Stimulated activated CD4-positive, alpha-beta T cell treated with anti-CD3 and anti-CD28 coated beads, Interleukin-1b, Interleukin-23, amount 100 ng/mL, for 24 hours (primary cell): ENCODE results near the gene PPP4R1.
"Not testable (repeated sequence)": the region's sequence is repeated elsewhere in the genome, so short reads cannot be mapped to it uniquely, and the experiment has no call there.

ENCODE experiments used
- DNase-seq, 4 experiments: peaks; one replicate each; pipeline ENCODE4 v3.0.0-alpha.2; 2020; ENCODE audit warnings: low read depth in 4 of 4, low spot score in 1 of 4

The PPP4R1 gene

DNA sequence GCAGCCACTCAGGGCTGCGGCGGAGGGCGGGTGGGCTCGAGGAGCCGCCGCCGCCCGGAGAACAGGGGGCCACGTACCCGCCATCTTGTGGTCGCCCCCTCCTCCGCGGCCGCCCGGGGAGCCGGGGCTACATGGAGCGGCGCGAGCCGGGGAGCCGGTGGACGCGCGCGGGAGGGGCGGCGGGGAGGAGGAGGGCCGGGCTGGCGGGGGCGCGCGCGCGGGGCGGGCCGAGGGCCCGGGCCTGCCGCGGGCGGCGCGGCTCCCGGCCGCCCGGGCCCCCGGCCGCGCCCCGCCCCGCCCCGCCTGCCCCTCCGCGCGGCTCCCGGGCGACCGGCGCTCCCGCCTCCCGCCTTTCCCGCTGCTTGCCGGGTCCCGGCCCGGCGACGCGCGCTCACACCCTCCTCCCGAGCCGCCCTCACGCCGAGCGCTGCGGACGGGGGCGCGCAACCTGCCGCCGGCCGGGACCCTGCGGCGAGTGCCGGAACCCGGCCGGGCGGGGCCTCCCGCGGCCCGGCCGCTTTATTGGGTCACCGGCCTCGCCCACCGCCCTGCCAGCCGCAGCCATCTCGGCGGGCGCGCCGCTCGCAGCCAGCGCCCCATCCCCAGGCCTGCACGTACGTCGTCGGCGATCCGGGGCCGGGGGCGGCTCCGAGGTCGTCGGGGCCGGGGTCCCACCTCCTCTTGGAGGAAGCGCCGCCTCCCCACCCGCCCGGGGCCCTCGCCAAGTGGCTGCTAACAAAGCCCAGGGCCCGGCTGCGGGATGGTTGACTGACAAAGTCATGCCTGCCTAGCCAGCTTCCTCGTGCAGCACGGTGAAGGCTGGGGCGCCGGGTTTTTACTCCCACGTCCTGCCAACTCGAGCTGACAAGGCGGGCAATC lies at the start of gene PPP4R1:
Gene PPP4R1 (minus strand): TSS at position 159 of the 879 bp plus-strand sequence. CDS start 75 bp downstream, at position 84.
- peak; percentile 29 to 57 (median 47) for DNase-seq

DNA sequence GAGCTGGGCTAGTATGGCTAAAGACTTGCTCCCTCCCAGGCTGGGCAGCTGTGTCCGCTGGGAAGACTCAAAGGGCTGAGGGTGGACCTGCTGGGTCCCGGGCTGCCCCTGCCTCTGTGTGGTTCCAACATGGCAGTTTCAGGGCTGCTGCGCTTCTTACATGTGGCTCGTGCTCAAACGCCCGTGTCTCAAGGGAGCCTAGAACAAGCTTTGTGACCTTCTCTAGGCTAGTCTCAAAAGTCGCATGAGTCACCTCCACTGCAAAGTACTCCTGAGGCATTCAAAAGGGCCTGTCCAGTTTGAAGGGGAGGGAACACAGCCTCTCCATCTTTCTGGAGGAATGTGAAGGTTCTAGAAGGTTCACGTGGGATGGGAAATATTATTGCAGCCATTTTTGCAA lies 49.0 kb upstream of the PPP4R1 start:
- DNase-seq = no peak

DNA sequence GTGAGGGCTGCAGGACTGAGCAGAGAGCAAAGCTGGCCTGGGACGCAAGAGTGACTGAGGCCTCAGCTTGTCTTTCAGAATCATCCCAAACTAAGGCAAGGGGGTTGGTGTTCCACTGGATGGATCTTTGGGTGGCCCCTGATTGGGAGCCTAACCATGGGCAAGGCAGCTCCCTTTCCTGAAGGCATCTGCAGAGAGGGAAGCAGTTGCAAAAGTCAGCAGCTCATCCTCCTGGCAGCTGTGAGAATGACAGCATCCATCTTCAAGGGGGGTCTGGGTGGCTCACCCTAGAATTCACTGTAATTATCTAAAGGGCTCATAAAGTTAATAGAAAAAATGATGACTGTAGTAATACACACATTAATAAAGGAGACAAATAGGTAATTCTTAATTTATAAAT lies 47.2 kb upstream of the PPP4R1 start:
- no peak for DNase-seq

DNA sequence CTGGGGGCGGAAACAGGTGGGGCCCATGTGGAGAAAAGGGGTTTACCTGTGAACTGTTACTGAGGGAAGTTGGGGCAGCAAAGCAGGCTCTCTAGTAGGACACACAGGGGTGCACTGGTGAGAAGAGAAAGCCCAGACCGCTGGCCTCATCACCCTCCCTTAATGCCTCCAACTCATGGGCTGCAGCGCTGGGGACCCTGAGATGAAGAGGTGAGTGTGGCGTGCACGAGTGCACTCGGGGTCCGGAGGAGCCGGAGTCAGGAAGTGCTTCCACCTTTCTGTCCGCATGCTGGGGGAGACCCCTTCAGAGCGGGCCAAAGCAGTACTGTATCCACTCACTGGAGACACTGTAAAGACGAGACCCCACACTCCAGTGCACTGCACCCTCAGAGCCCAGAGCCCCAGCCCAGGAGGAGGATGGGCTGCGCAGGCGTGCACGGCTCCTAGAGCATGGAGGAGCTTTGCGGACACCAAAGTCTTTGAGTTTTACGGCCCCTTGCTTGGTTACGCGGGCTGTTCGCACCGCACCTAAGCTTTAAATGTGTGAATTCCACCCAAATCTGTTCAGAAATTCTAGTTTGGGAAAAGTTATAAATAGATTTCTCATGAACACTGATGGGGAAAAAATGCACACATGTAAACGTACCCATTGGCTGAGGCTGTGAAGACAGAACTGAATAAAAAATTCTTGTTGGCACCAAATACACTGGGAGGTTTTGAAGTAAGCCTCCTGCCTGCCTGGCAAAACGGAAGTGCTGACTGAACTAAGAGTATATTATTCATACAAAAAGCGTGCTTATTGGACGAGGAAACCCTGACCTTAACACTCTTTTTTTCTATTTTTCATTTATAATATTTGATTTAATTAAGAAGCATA lies 45.4 kb upstream of the PPP4R1 start:
- DNase-seq = no peak

GRCh38 chr18:9658087-9658641 lies 43.8 kb upstream of the PPP4R1 start:
- no peak for DNase-seq

DNA sequence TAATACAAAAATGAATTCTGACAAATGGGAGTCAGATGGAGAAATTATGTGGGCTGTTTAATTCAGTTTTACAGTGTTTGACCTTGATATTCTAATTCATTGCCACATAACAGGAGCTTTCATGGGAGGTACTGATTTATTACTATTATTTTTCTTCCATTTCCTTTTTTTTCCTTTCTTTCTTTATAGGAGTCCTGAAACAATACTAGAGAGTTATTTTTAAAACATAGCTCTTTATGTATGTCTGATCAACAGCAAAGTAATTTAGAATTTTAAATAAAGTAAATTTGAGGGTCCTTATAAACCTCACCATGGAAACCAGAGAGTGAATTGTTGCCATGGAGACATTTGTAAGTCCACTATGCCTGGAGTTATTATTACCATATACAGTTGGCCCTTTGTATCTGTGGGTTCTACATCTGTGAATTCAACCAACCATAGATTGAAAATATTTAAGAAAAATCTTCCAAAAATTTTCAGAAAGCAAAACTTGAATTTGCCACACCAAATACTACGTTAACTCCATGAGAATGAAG lies 40.9 kb upstream of the PPP4R1 start:
- no peak for DNase-seq

- DNase-seq = no peak
Observed at GRCh38 chr18:9653390-9653789, 39.0 kb upstream of the PPP4R1 start.

DNA sequence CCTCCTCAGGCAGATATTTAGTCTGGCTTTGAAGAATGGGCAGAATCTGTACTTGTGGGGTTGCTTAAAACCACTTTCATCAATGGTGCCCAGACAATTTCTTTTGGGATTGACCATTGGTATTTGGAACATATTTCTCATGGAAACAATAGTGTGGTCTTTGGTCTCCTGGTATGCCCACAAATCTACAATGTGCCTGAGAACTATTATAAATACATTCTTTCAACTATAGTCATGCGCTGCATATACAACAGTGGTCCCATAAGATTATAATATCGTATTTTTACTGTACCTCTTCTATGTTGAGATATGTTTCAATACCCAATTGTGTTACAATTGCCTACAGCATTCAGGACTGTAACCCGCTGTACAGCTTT lies 34.8 kb upstream of the PPP4R1 start:
- DNase-seq = no peak

- DNase-seq = no peak
Observed at GRCh38 chr18:9648431-9649163, 34.2 kb upstream of the PPP4R1 start.

GRCh38 chr18:9647496-9648323 lies 33.4 kb upstream of the PPP4R1 start:
- no peak for DNase-seq

GRCh38 chr18:9643549-9643948 lies 29.2 kb upstream of the PPP4R1 start:
- DNase-seq = no peak

- DNase-seq = no peak
Observed at GRCh38 chr18:9642799-9643462, 28.6 kb upstream of the PPP4R1 start.

- DNase-seq = not testable (repeated sequence)
Observed at GRCh38 chr18:9641081-9641480, 26.7 kb upstream of the PPP4R1 start.

GRCh38 chr18:9638886-9639285 lies 24.5 kb upstream of the PPP4R1 start:
- DNase-seq = no peak

- no peak for DNase-seq
Observed at GRCh38 chr18:9637036-9637767, 22.8 kb upstream of the PPP4R1 start.

GRCh38 chr18:9634856-9635255 lies 20.5 kb upstream of the PPP4R1 start:
- DNase-seq = no peak

GRCh38 chr18:9631814-9632496 lies 17.6 kb upstream of the PPP4R1 start:
- no peak for DNase-seq

GRCh38 chr18:9630444-9630843 lies 16.1 kb upstream of the PPP4R1 start:
- DNase-seq = no peak
